IMR-90 (cell line): ENCODE measurements around the gene SLC39A3.

Experiments used
- BHLHE40 ChIP-seq: fragments of 150-350 bp; IDR thresholded peaks from 2 replicates; pipeline ENCODE4 v1.6.1; 2016; ENCODE audit warnings: mild to moderate bottlenecking, low read depth, low read length
- CEBPB ChIP-seq: IDR thresholded peaks from 2 replicates; pipeline ENCODE4 v1.6.1; 2012; ENCODE audit warnings: low read depth, low read length, improper control_type of control experiment
- CHD1 ChIP-seq: IDR thresholded peaks from 2 replicates; pipeline ENCODE4 v1.6.1; 2012; ENCODE audit warnings: low read depth, low read length, improper control_type of control experiment
- FOS ChIP-seq: fragments of 150-350 bp; IDR thresholded peaks from 2 replicates; pipeline ENCODE4 v1.6.1; 2016; ENCODE audit warnings: low read depth, low read length
- MAFK ChIP-seq: IDR thresholded peaks from 2 replicates; pipeline ENCODE4 v1.6.1; 2012; ENCODE audit warnings: low read depth, low read length, improper control_type of control experiment
- MAZ ChIP-seq: IDR thresholded peaks from 2 replicates; pipeline ENCODE4 v1.6.1; 2012; ENCODE audit warnings: low read depth, mild to moderate bottlenecking, low read length, improper control_type of control experiment, moderate library complexity, borderline replicate concordance
- MXI1 ChIP-seq: IDR thresholded peaks from 2 replicates; pipeline ENCODE4 v1.6.1; 2012; ENCODE audit warnings: low read depth, mild to moderate bottlenecking, low read length, moderate library complexity, borderline replicate concordance
- POLR2A ChIP-seq: IDR thresholded peaks from 2 replicates; pipeline ENCODE4 v1.6.1; 2012; ENCODE audit warnings: mild to moderate bottlenecking, low read depth, low read length
- RAD21 ChIP-seq: IDR thresholded peaks from 2 replicates; pipeline ENCODE4 v1.6.1; 2012; ENCODE audit warnings: low read length, improper control_type of control experiment
- RFX5 ChIP-seq: IDR thresholded peaks from 2 replicates; pipeline ENCODE4 v1.8.0; 2012; ENCODE audit warnings: low read depth, mild to moderate bottlenecking, low read length, moderate library complexity
- SMC3 ChIP-seq: fragments of 150-350 bp; IDR thresholded peaks from 2 replicates; pipeline ENCODE4 v1.6.1; 2016; ENCODE audit warnings: low read depth, mild to moderate bottlenecking, antibody characterized with exemption, low read length, moderate library complexity
- TF ChIP-seq, protein P1 (sequence below): fragments of 150-350 bp; IDR thresholded peaks from 2 replicates; pipeline ENCODE4 v1.6.1; 2017; ENCODE audit warnings: mild to moderate bottlenecking, antibody characterized with exemption, low read length, low read depth
- TF ChIP-seq, protein P2 (sequence below): conservative IDR thresholded peaks from 2 replicates; pipeline ENCODE4 v1.5.1; 2012; ENCODE audit warnings: mild to moderate bottlenecking, low read depth, low read length, improper control_type of control experiment

DNA sequence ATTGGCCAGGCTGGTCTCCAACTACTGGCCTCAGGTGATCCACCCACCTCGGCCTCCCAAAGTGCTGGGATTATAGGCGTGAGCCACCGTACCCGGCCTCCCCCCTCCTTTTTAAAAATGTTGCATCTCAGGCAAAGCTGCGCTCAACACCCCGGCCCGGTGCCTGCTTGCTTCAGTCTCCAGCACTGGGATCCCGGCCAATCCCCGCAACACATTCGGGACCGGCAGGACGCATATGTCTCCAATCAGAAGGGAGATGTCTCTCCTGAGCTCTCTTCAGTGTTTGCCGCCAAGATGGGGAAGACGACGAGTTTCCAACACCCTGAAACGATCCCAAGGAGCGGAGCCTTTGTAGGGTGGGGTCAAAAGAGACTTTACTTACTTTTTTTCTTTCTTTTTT, 53.5 kb downstream of the SLC39A3 start:
- no peak for TF ChIP-seq POLR2A
- TF ChIP-seq, protein P1, sequence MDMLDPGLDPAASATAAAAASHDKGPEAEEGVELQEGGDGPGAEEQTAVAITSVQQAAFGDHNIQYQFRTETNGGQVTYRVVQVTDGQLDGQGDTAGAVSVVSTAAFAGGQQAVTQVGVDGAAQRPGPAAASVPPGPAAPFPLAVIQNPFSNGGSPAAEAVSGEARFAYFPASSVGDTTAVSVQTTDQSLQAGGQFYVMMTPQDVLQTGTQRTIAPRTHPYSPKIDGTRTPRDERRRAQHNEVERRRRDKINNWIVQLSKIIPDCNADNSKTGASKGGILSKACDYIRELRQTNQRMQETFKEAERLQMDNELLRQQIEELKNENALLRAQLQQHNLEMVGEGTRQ = no peak
- no peak for TF ChIP-seq CEBPB
- TF ChIP-seq, protein P2, sequence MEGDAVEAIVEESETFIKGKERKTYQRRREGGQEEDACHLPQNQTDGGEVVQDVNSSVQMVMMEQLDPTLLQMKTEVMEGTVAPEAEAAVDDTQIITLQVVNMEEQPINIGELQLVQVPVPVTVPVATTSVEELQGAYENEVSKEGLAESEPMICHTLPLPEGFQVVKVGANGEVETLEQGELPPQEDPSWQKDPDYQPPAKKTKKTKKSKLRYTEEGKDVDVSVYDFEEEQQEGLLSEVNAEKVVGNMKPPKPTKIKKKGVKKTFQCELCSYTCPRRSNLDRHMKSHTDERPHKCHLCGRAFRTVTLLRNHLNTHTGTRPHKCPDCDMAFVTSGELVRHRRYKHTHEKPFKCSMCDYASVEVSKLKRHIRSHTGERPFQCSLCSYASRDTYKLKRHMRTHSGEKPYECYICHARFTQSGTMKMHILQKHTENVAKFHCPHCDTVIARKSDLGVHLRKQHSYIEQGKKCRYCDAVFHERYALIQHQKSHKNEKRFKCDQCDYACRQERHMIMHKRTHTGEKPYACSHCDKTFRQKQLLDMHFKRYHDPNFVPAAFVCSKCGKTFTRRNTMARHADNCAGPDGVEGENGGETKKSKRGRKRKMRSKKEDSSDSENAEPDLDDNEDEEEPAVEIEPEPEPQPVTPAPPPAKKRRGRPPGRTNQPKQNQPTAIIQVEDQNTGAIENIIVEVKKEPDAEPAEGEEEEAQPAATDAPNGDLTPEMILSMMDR = no peak
- TF ChIP-seq FOS = no peak
- TF ChIP-seq MAZ = no peak
- TF ChIP-seq BHLHE40 = no peak
- no peak for TF ChIP-seq MXI1
- no peak for TF ChIP-seq MAFK
- TF ChIP-seq CHD1 = no peak
- no peak for TF ChIP-seq RFX5
- no peak for TF ChIP-seq RAD21
- no peak for TF ChIP-seq SMC3
